Mesodermal cell (in vitro differentiated cells): ENCODE measurements around the gene TECPR2.
A peak's percentile ranks its signal among the peaks of the same experiment; 100 is the strongest.

Source experiments
- H3K27ac ChIP-seq: 2 replicates; pipeline ENCODE4 v1.7.0; 2013; ENCODE audit warnings: mild to moderate bottlenecking, low read depth, low read length, moderate library complexity; ENCODE audit not compliant: severe bottlenecking
- H3K36me3 ChIP-seq: 2 replicates; pipeline ENCODE4 v1.7.1; 2013; ENCODE audit warnings: mild to moderate bottlenecking, low read length, moderate library complexity; ENCODE audit not compliant: control insufficient read depth, insufficient read depth
- H3K4me1 ChIP-seq: one replicate; pipeline ENCODE4 v1.7.1; 2013; ENCODE audit warnings: mild to moderate bottlenecking, low read length; ENCODE audit not compliant: insufficient read depth, control insufficient read depth, poor library complexity, severe bottlenecking
- H3K4me3 ChIP-seq: 2 replicates; pipeline ENCODE4 v1.7.0; 2013; ENCODE audit warnings: low read length, control low read depth, mild to moderate bottlenecking; ENCODE audit not compliant: insufficient read depth, poor library complexity, severe bottlenecking; ENCODE audit errors: extremely low read depth
- H3K9me3 ChIP-seq: 2 replicates; pipeline ENCODE4 v1.7.1; 2013; ENCODE audit warnings: mild to moderate bottlenecking, low read length, moderate library complexity; ENCODE audit not compliant: control insufficient read depth
- WGBS, 2 experiments: methylation state at CpG; one replicate each; pipeline ENCODE4 v1.1.5; 2013; ENCODE audit warnings: missing lambda C conversion rate in 2 of 2; ENCODE audit not compliant: insufficient coverage in 2 of 2; 5-methylcytosine and 5-hydroxymethylcytosine counted together

The TECPR2 gene

DNA sequence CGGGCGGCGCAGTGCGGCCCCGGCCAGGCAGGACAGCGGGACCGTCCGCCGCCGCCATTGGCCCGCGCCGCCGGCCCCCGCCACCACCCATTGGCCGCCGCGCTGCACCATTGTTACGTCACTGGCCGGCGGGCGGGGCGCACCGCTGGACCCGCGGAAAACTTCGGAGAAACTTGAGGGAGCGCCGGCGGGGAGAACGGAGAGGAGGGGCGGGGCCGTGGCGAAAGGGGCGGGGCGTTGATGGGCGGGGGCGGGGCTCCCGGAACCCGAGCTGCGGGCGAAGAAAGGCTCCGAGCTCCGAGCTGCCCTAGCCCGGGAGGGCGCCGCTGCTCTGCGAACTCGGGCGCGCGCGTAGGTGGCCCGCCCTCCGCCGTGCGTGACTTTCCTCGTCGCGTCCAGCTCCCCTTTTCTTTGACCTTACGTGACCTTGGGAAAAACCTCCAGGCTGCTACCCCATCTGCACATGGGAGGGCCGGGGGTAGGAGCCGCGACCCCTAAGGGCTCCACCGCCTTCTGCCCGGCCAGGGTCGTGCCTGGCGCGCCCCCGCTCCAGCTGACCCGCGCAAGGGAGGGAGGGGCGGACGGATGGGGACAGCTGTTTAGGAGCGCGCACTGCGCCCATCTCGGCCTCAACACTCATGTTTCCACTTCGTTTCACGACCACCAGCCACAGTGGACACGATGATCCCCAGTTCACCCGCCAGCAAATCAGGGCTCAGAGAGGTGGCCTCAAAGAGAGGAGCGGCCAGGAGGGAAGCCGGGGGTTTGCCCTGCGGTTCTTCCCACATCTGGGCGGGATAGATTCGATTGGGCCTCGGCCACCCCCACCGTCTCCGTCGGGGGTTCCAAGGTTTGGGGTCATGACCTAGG is 147.2 kb downstream of the TECPR2 start, which contains the start of gene ANKRD9:
ANKRD9 (minus strand) TSS at position 31 of the 870 bp plus-strand sequence. CDS start 1,887 bp downstream, outside the sequence.
- WGBS, 2 experiments, result 2 to 3% methylated on average over 41 to 59 of the region's 91 CpGs
- peaks cover 13% of the 10 kb centered on the region for H3K36me3 ChIP-seq
- H3K4me3 ChIP-seq, result peak within 1 kb of the TSS; percentile 54
- no peaks in the 10 kb centered on the region for H3K4me1 ChIP-seq
- H3K9me3 ChIP-seq, result no peaks in the 10 kb centered on the region
- peak within 1 kb of the TSS; percentile 79 for H3K27ac ChIP-seq

DNA sequence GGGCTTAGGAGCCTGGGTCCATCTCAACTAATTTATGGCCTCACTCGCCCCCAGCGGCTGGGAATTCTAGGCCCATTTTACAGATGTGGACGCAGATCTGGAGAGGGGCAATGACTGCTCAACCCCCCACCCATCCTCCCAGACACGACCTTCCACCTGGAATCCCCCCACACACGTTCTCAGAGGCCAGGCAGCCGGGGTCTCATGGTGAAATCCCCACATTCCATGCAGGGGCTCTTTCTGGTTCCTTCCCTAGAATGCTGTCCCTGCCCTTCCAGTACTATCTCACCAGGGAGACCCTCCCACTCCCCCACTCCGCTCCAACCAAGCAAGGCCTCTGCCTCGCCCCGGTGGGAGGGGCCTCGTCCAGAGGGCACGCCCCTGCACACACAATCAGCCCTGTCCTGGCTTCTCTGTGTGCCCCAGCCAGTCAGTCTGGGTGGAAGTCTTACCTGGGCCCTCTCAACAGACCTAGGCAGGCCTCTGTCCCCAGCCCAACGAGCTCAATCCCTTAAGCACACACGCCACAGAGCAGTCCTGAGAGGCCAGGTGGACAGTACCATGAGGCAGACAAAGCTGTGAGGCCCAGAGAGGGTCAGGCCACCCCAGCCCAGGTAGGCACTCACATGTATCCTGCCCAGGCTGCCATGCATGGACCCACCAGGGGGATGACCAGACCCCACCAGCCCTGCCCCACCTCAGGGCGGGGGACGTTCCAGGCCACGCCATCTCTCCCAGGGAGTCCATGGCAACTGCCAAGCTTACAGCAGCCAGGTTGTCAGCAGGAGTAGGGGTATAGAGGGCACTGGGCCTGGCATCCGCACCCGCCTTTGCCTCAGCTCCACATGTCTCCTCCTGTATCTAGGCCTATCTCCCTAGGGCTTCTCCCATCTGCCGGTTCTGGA is 148.1 kb downstream of the TECPR2 start:
- Histone ChIP-seq H3K4me3 (peak overlapping the region; percentile 54), H3K9me3 (no peaks in the 10 kb centered on the region), H3K4me1 (no peaks in the 10 kb centered on the region), H3K36me3 (peaks cover 7% of the 10 kb centered on the region), H3K27ac (peak overlapping the region; percentile 79)
- 51 to 56% methylated on average over 16 to 18 of the region's 19 CpGs for WGBS, 2 experiments

DNA sequence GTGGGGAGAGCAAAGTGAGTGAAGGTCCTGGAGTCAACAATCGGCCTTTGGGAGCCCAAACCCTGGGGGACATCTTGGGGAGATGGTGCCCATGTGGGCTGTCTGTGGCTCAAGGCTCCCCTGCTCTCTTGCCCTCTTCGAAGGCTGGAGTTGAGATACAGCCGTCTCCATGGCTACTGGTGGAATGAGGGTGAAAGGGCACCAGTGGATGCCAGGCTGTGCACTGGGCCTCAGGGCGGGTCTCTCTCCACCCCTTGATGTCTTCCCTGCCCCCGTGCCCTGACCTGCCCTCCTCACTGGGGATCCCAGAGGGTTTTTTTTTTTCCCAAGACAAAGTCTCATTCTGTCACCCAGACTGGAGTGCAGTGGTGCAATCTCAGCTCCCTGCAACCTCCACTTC is 148.8 kb downstream of the TECPR2 start:
- H3K4me3 ChIP-seq, result no peak overlapping the region
- 86 to 89% methylated on average over 3 to 4 of the region's 5 CpGs for WGBS, 2 experiments
- H3K9me3 ChIP-seq, result no peaks in the 10 kb centered on the region
- H3K36me3 ChIP-seq, result peaks cover under 1% of the 10 kb centered on the region
- no peak overlapping the region for H3K27ac ChIP-seq
- no peaks in the 10 kb centered on the region for H3K4me1 ChIP-seq

DNA sequence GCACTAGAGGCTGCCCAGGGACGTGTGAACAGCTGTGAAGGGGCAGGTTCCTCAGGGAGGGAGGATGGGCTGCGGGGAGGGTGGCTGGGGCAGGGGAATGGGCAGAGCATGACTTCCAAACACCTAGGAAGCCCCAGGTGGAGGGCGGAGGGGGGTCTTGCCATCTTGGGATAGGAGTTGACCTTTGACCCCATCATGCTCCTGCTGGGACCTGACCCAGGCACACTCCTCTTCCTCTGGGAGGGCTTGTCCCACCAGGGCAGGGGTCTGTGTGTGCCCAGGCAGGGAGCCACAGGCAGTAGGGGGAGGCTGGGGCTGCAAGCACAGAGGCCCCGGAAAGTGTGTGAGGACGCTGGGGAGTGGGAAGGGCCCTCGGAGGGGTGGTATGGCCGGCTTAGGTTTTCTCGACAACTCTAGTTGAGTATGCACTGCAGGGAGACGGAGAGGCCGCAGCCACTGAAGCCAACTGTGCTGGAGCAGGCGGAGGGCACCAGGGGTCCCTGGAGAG is 150.1 kb downstream of the TECPR2 start:
- Histone ChIP-seq H3K9me3 (no peaks in the 10 kb centered on the region), H3K4me3 (no peak overlapping the region), H3K4me1 (no peaks in the 10 kb centered on the region), H3K27ac (no peak overlapping the region), H3K36me3 (no peaks in the 10 kb centered on the region)
- WGBS, 2 experiments, result 80 to 82% methylated on average over 10 of the region's 11 CpGs

DNA sequence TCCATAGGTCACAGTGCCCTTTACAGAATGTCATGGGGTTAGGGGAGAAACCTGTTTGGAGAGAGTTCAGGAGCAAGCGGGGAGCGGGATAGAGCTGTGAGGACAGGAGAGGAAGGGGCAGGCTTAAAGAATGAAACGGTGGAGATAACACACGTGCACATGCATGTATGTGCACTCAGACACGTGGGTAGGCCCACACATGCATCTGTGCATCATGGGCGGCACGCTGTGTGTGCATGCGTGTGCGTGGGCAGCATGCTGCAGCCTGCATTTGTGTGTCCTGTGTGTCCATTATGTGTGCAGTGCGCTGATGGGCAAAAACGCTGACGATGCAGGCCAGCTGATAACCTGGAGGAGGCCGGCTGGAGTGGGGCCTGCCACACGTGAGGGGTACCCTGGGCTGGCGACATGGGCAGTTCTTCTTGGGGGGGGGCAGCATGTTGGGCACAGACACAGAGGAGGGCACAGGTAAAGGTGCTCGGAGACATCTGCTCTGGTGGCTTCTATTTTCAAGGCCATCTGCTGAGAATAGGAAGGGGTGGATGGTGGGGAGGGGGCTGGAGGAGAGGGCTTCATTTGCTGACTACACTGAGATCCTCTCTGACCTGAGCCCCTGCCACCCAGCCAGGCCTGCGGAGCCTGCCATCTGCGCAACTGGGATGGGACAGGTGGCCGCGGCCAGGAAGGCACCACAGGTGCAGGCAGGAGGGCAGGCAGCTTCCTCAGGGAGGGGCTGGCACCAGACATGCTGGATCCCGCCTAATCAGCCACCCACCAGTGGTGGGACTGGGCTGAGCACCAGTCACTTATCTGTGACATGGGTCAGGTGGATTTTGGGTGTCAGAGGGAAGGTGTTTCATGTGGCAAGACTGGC is 151.4 kb downstream of the TECPR2 start:
- Histone ChIP-seq H3K27ac (no peak overlapping the region), H3K4me3 (no peak overlapping the region), H3K36me3 (no peaks in the 10 kb centered on the region), H3K4me1 (no peaks in the 10 kb centered on the region), H3K9me3 (no peaks in the 10 kb centered on the region)
- 89 to 90% methylated on average over 18 to 19 of the region's 21 CpGs for WGBS, 2 experiments

DNA sequence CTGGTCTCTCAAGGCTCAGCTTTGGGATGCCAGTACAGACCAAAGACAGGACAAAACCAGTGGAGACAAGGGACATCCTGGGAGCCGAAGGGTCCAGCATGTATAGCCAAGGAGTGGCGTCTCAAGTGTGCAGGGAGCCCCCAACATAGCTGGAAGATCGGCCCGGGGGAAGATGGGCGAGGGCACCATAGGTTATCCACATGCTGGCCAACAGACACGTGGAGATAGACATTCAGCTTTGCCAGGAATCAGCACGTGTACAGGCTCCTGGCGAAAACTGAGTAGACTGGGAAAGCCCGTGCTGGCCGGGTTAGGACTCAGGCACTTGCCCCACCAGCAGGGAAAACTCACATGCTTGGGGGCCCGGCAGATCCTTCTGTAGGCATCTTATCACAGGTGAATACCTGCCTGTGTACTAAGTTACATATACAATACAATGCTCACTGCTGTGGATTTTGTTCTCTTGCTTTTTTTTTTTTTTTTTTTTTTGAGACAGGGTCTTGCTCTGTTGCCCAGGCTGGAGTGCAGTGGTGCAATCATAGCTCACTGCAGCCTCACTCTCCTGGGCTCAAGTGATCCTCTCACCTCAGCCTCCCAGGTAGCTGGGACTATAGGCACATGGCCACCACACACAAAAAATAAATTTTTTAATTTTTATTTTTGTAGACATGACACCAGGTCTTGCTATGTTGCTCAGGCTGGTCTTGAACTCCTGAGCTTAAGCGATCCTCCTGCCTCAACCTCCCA is 152.4 kb downstream of the TECPR2 start:
- 77 to 86% methylated on average over 10 to 11 of the region's 12 CpGs for WGBS, 2 experiments
- H3K4me3 ChIP-seq, result no peak overlapping the region

DNA sequence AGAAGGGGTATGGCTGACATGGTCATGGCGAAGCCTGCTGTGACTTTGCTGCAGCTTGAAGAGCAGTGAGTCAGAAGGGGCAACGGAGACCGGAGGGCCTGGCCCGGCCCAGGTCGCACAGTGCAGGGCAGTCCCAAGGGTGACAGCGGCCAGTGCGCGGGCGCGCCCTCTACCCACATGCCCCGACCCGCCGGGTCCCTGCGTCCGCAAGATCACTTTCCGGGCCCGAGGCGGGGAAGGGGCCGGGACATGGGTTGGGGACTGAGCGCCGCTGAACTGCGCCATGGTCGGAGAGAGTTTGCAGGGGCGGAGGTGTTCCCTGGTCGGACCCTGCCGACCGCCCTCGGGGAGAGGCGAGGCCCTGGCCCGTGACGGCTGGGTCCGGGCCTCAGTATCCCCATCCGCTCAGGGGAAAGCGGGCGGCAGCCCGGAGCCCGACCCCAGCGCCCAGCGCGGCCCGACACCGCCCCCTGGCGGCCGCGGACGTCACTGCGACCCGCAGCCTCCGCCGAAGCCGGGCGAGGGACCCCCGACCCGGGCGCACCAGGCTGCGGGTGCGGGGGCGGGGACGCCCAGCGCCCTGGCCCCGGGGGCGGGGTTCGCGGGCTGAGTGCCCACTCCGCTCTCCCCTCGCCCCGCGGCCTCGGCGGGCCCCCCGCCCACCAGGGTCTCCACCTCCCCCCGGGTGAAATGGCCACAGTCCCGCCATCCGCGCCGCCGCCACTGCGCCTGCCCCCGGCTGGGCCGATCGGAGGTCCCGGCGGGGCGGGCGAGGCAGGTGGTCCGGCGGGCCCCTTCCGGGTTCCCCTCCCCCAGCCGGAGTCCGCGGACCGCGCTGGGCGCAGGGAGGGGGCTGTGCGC is 154.0 kb downstream of the TECPR2 start:
- Histone ChIP-seq H3K27ac (no peak overlapping the region), H3K4me3 (peak overlapping the region; percentile 57), H3K9me3 (no peaks in the 10 kb centered on the region), H3K4me1 (no peaks in the 10 kb centered on the region), H3K36me3 (no peaks in the 10 kb centered on the region)
- WGBS, 2 experiments, result 1 to 2% methylated on average over 61 to 82 of the region's 95 CpGs

More for the DNA sequence above, 152.4 kb downstream of the TECPR2 start:
- H3K9me3 ChIP-seq, result no peaks in the 10 kb centered on the region
- no peaks in the 10 kb centered on the region for H3K4me1 ChIP-seq
- no peak overlapping the region for H3K27ac ChIP-seq
- no peaks in the 10 kb centered on the region for H3K36me3 ChIP-seq

DNA sequence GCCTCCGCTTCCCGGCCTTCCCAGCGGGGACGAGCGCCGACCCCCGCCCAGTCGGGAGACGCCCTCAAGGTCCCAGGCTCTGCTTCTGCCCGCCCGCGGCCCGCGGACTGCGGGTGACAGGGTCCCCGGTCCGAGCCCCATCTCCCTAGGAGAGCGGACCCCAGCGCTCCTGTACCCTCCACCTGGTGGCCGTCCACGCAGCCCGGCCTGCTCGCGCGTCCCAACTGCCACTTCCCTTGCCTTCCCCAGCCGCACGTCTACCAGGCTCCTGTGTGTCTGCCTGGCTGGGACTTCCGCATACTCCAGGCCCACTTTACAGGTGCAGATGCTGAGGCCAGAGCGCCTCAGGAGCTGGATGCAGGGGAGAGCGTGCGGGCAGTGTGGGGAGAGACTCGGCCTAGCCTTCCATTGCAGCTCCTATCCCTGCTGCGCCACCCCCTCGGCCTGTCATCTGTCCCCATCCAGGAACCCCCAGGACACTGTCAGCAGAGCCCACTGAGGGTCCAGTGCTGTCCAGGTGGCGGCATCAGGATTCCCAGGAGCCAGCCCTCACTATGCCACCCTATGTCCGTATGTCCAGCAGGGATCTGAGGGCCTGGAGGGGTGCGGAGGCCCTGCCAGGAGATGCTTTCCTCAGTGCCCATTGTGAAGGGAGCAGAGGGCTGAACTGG is 154.8 kb downstream of the TECPR2 start:
- Histone ChIP-seq H3K27ac (no peak overlapping the region), H3K4me3 (peak overlapping the region; percentile 57), H3K36me3 (no peaks in the 10 kb centered on the region), H3K4me1 (no peaks in the 10 kb centered on the region), H3K9me3 (no peaks in the 10 kb centered on the region)
- WGBS, 2 experiments, result 34 to 35% methylated on average over 36 to 37 of the region's 37 CpGs
